HL-60/S4 (cell line): ENCODE results near the gene SPDYE1.
"Not testable (repeated sequence)": the region's sequence is repeated elsewhere in the genome, so short reads cannot be mapped to it uniquely, and the experiment has no call there.

ENCODE experiments used
- in situ Hi-C: fragments of 300-500 bp; cut with MboI; formaldehyde crosslinking; loops from 2 replicates; pipeline ENCODE4 v1.14.3; 2022; ENCODE audit warnings: low sequenced_read_pairs

The SPDYE1 gene

GRCh38 chr7:43997532-43997931 lies at the start of gene SPDYE1:
Gene SPDYE1, plus strand, starts transcription at chr7:43997897. Its CDS starts 2,053 bp downstream, at chr7:43999950.
- in situ Hi-C loops, result not testable (repeated sequence)

GRCh38 chr7:43952028-43952427 lies 45.7 kb upstream of the SPDYE1 start:
- in situ Hi-C loops, result no loop called here

GRCh38 chr7:43953071-43953470 lies 44.6 kb upstream of the SPDYE1 start:
- in situ Hi-C loops, result no loop called here

GRCh38 chr7:43954524-43955228 lies 43.0 kb upstream of the SPDYE1 start:
- in situ Hi-C loops, result no loop called here

- in situ Hi-C loops, result no loop called here
Measured at GRCh38 chr7:43956027-43956426, 41.7 kb upstream of the SPDYE1 start.

- in situ Hi-C loops, result no loop called here
Measured at GRCh38 chr7:43960933-43961332, 36.8 kb upstream of the SPDYE1 start.

- in situ Hi-C loops, result not testable (repeated sequence)
Measured at GRCh38 chr7:43966392-43966791, 31.3 kb upstream of the SPDYE1 start.

GRCh38 chr7:43968172-43969040 lies 29.3 kb upstream of the SPDYE1 start:
- in situ Hi-C loops, result not testable (repeated sequence)

- in situ Hi-C loops, result not testable (repeated sequence)
Measured at GRCh38 chr7:43969586-43969985, 28.1 kb upstream of the SPDYE1 start.

- in situ Hi-C loops, result not testable (repeated sequence)
Measured at GRCh38 chr7:43970698-43971097, 27.0 kb upstream of the SPDYE1 start.

GRCh38 chr7:43974033-43974573 lies 23.6 kb upstream of the SPDYE1 start:
- in situ Hi-C loops, result not testable (repeated sequence)

GRCh38 chr7:43974725-43975482 lies 22.8 kb upstream of the SPDYE1 start:
- in situ Hi-C loops, result not testable (repeated sequence)

GRCh38 chr7:43977525-43977924 lies 20.2 kb upstream of the SPDYE1 start:
- in situ Hi-C loops, result no loop called here

- in situ Hi-C loops, result not testable (repeated sequence)
Measured at GRCh38 chr7:43978102-43978501, 19.6 kb upstream of the SPDYE1 start.

GRCh38 chr7:43982848-43983247 lies 14.8 kb upstream of the SPDYE1 start:
- in situ Hi-C loops, result not testable (repeated sequence)

GRCh38 chr7:43983736-43984135 lies 14.0 kb upstream of the SPDYE1 start:
- in situ Hi-C loops, result not testable (repeated sequence)

- in situ Hi-C loops, result not testable (repeated sequence)
Measured at GRCh38 chr7:43985904-43986864, 11.5 kb upstream of the SPDYE1 start.

- in situ Hi-C loops, result not testable (repeated sequence)
Measured at GRCh38 chr7:43987476-43987875, 10.2 kb upstream of the SPDYE1 start.

GRCh38 chr7:43990011-43990585 lies 7.6 kb upstream of the SPDYE1 start:
- in situ Hi-C loops, result not testable (repeated sequence)
